Effector CD8-positive, alpha-beta T cell (primary cell): ENCODE results near the gene TRAPPC1.

Experiments used
- DNase-seq: peaks from one replicate; lab custom pipeline; 2025; lab: John Stamatoyannopoulos, UW

TRAPPC1 gene

GRCh38 chr17:7940743-7941142, 9.0 kb upstream of the TRAPPC1 start:
- DNase-seq = no peak

GRCh38 chr17:7940034-7940433, 8.3 kb upstream of the TRAPPC1 start:
- no peak for DNase-seq

GRCh38 chr17:7935859-7936258, 4.1 kb upstream of the TRAPPC1 start:
- no peak for DNase-seq

- DNase-seq = no peak
These were observed 1.2 kb upstream of the TRAPPC1 start for GRCh38 chr17:7932949-7933348.

GRCh38 chr17:7932483-7932891, 741 bp upstream of the TRAPPC1 start:
- DNase-seq = peak; percentile 20

- no peak for DNase-seq
These were observed 710 bp downstream of the TRAPPC1 start for GRCh38 chr17:7930841-7931631.

- no peak for DNase-seq
These were observed 2.4 kb downstream of the TRAPPC1 start, which contains the start of gene KCNAB3 for GRCh38 chr17:7929158-7930023. KCNAB3 (minus strand) TSS chr17:7929856; CDS start chr17:7929435, 421 bp downstream.

GRCh38 chr17:7927596-7927995, 4.2 kb downstream of the TRAPPC1 start:
- DNase-seq = no peak

- peak; percentile 84 for DNase-seq
These were observed 8.7 kb downstream of the TRAPPC1 start for GRCh38 chr17:7922845-7923628.

GRCh38 chr17:7922269-7922844, 9.4 kb downstream of the TRAPPC1 start:
- DNase-seq = no peak

- DNase-seq = no peak
These were observed 14.9 kb downstream of the TRAPPC1 start for GRCh38 chr17:7916808-7917207.

- DNase-seq = no peak
These were observed 15.4 kb downstream of the TRAPPC1 start for GRCh38 chr17:7916385-7916682.

- DNase-seq = peak; percentile 72
These were observed 15.9 kb downstream of the TRAPPC1 start, which contains the start of gene RNF227 for GRCh38 chr17:7915611-7916384. RNF227 (minus strand) TSS chr17:7916289; CDS start chr17:7916195, 94 bp downstream.

GRCh38 chr17:7915179-7915610, 16.6 kb downstream of the TRAPPC1 start:
- DNase-seq = no peak

GRCh38 chr17:7912927-7913524, 18.7 kb downstream of the TRAPPC1 start:
- DNase-seq = no peak

- no peak for DNase-seq
These were observed 20.6 kb downstream of the TRAPPC1 start for GRCh38 chr17:7911116-7911515.

- no peak for DNase-seq
These were observed 21.0 kb downstream of the TRAPPC1 start for GRCh38 chr17:7910711-7911110.

GRCh38 chr17:7910281-7910680, 21.5 kb downstream of the TRAPPC1 start:
- no peak for DNase-seq

- DNase-seq = no peak
These were observed 22.7 kb downstream of the TRAPPC1 start for GRCh38 chr17:7909089-7909488.
